22Rv1 (cell line): Measurements from ENCODE around the gene ENPEP.

Experiments
- CTCF ChIP-seq: fragments of 450-650 bp; IDR thresholded peaks from 2 replicates; pipeline ENCODE4 v1.5.1; 2017; ENCODE audit warnings: mild to moderate bottlenecking
- ZFX ChIP-seq: fragments of 450-650 bp; IDR thresholded peaks from 2 replicates; pipeline ENCODE4 v1.6.1; 2017; ENCODE audit warnings: antibody characterized with exemption, borderline replicate concordance

GRCh38 chr4:110483516-110483915 is 7.6 kb downstream of the ENPEP start:
- no peak for TF ChIP-seq CTCF
- TF ChIP-seq ZFX = no peak
